Endothelial cell of hepatic sinusoid (primary cell): ENCODE measurements around the gene METRN.

Experiments
- in situ Hi-C: cut with HindIII; loops from 2 replicates; pipeline ENCODE4 v1.10.0; 2017; ENCODE audit warnings: low sequenced_read_pairs

METRN gene

DNA sequence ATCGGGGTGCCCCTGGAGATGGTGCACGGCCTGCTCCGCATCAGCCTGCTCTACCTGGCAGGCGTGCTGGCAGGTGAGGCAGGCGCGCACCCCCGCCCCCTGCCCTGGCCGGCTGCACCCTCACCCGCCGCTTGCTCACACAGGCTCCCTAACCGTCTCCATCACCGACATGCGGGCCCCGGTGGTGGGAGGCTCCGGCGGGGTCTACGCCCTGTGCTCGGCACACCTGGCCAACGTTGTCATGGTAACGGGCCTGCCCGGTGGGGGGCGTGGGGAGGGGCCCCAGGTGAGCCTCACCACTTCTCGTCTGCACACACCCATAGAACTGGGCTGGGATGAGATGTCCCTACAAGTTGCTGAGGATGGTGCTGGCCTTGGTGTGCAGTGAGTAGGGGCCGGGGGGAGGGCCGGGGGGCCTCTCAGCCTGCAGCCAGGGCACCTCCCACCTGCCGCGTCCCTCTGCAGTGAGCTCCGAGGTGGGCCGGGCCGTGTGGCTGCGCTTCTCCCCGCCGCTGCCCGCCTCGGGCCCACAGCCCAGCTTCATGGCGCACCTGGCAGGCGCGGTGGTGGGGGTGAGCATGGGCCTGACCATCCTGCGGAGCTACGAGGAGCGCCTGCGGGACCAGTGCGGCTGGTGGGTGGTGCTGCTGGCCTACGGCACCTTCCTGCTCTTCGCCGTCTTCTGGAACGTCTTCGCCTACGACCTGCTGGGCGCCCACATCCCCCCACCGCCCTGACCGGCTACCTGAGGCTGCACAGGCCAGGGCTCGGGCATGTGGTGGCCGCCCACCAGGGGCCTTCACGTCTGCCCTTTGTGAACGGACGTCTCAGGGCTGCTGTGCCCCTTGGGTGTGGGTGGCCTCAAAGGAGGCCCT, 37.4 kb upstream of the METRN start:
- in situ Hi-C loops = no loop called here

GRCh38 chr16:678209-678857, 36.6 kb upstream of the METRN start:
- in situ Hi-C loops = no loop called here

GRCh38 chr16:678858-679813, 35.8 kb upstream of the METRN start:
- in situ Hi-C loops = no loop called here

- in situ Hi-C loops = no loop called here
These were observed 34.9 kb upstream of the METRN start, which contains the start of gene STUB1 for GRCh38 chr16:679814-680624. TSS of gene STUB1 (plus strand) at chr16:680410. CDS start at chr16:680526, 116 bp downstream.

DNA sequence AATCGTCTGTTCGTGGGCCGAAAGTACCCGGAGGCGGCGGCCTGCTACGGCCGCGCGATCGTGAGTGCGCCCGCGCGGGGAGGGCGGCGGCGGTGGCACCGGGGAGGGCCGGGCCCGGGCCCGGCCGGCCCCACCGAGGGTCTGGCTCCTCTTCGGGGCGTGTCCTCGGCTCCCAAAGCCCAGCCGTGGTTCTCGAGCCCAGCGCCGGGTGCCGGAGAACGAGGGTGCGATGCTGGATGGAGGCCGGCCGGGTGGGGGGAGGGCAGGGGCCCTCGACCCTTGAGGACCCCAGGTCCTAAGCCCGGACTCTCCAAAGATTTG, 34.3 kb upstream of the METRN start:
- in situ Hi-C loops = no loop called here

DNA sequence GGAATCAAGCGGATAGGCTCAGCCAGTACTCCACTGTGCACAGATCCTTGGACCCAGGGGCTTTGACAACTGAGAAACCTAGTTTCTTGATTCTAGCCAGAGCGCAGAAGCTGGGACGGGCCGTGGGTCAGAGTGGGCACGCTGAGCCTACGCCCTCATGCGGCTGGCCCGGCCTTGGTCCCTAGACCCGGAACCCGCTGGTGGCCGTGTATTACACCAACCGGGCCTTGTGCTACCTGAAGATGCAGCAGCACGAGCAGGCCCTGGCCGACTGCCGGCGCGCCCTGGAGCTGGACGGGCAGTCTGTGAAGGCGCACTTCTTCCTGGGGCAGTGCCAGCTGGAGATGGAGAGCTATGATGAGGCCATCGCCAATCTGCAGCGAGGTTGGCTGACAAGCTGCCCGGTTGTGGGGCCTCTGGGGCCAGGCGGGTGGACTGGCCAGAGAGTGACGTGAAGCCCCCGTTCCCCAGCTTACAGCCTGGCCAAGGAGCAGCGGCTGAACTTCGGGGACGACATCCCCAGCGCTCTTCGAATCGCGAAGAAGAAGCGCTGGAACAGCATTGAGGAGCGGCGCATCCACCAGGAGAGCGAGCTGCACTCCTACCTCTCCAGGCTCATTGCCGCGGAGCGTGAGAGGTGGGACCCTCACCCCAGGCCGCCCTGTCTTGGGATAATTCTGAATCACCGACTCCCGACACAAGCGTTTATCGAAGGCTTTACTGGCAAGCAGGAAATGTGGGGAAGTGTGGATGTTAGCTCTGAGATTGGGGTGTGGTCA, 33.8 kb upstream of the METRN start:
- in situ Hi-C loops = no loop called here

- in situ Hi-C loops = no loop called here
These were observed 33.0 kb upstream of the METRN start for GRCh38 chr16:681746-682427.

DNA sequence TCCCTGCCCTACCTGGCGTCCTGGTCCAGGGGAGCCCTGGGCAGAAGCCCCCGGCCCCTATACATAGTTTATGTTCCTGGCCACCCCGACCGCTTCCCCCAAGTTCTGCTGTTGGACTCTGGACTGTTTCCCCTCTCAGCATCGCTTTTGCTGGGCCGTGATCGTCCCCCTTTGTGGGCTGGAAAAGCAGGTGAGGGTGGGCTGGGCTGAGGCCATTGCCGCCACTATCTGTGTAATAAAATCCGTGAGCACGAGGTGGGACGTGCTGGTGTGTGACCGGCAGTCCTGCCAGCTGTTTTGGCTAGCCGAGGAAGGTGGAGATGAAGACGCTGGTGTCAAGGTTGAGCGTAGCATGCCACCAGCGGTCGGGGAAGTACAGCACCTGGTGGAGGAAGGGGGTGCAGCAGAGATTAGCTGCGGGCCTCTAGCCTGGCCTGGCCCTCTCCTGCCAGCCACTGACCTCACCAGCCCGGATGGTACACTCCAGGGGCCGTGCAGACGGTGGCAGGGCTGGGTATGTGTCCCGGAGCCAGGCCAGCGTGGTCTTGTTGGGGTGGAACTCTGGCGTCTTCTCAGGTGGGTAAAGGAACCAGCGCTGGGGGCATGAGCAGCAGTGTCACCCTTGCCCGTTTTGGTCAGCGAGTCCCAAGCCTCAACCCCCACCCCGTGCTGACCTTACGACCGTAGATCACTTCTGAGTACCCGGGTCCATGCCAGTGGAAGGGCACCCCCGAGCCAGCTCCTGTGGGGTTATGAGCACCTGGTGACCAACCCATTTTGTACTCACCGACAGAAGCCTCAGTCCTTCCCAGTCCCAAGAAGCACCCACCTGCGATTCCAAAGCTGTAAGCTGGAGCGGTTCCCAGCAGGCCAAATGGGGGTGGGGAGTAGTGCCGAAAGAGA, 32.2 kb upstream of the METRN start:
- in situ Hi-C loops = no loop called here

- in situ Hi-C loops = no loop called here
These were observed 31.4 kb upstream of the METRN start for GRCh38 chr16:683396-684070.

DNA sequence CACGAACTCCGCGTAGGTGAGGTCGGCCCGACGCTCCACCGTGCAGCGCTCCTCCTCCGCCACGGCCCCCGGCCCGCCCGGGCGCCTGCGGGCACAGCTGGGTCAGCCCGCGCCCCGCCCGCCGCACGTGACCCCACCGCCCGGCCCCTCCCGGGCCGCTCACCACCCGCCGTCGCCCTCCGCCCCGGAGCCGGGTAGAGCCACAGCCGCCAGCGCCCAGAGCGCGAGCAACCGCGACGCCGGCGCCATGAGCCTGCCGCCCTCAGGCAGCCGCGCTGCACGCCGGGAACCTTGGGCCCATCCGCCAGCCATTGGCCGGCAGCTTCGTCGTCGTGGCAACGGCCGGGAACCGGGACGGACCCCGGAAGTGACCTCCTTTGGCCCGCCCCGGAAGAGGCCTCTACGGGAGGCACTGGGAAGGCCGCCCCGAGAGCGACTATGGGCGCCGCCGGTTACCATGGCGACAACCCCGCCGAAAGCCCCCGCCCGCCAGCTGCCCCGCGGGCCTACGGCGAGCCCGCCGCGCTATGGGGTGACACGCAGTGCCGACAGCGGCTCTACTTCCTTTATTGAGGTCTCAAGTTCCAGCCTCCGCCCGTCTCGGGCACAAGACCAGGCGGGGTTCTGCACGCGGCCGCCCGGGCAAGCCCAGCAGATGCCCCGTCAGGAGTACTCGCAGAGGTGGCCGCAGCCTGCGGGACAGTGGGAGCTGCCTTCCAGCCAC, 30.7 kb upstream of the METRN start, which contains the start of gene JMJD8:
Gene JMJD8, minus strand, starts transcription at position 264 of the 724 bp plus-strand sequence. Its CDS starts 15 bp downstream, at position 249.
- in situ Hi-C loops = no loop called here

- in situ Hi-C loops = no loop called here
These were observed 29.8 kb upstream of the METRN start for GRCh38 chr16:684961-685696.

DNA sequence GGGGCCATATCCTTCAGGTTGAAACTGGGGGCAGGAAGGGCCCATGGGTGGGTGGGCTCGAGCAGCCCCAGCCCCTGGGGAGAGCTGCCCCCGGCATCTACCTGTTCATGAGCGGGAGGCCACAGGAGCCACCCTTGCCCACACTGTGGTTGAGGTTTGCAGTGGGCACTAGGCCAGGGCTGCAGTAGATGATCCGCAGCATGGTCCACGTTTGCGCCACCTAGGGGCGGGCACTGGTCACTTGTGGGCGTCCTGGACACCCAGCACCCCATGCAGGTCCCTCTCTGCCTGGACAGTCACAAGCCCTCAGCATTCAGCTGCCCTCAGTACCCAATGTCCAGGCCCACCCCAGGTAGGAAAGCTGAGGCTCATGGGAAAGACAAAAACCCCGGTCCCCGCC, 29.0 kb upstream of the METRN start:
- in situ Hi-C loops = no loop called here

DNA sequence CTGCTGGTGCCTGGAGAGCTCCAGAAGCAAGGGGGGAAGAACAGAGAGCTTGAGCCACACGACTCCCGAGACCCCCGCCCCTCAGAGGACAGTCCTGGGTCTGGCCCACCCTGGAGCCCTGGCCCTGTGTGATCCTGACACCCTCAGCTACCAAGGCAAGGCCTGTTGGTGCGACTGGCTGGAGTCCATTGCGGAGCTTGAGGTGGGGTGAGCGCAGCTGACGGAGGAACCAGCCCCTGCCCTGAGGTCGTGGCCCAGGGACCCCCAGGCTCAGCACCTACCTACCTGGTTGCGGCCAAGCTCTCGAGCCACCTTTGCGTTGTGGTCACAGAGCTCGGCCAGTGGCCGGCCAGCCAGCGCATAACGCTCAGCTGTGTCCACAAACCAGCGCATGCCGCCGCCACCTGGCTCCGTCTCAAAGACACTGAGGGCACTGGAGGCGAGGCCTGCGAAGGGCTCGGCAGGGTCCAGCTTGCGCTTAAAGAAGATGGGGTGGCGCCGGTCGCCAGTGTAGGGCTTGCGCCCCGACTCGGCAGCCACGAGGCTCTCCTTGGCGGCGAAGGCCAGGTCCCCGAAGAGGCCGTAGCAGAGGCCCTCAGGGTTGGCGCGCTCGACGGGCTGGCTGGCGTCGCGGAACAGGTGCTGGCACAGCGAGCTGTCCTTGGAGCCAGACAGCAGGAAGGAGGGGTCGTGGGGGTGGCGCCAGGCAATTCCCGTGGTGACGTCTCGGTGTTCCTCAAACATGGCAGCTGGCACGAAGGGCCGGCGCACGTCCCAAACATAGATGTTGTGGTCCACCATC, 28.3 kb upstream of the METRN start:
- in situ Hi-C loops = no loop called here

DNA sequence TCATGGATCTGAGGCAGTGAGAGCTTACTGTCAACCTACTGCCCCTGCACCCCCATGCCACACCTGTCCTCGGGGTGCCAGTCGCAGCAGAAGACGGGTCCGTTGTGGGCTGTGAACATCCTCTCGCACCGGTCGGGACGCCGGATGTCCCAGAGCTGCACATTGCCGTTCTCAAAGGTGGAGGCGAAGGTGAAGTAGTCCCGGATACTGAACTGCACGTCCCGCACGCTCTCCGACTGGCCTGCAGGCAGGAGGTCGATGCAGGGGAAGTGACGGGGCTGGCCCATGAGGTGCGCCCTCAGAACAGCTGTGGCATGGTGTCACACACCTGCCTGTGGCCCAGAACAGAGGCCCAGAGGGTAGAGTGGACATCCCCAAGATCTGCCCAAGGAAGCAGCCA, 27.4 kb upstream of the METRN start:
- in situ Hi-C loops = no loop called here

DNA sequence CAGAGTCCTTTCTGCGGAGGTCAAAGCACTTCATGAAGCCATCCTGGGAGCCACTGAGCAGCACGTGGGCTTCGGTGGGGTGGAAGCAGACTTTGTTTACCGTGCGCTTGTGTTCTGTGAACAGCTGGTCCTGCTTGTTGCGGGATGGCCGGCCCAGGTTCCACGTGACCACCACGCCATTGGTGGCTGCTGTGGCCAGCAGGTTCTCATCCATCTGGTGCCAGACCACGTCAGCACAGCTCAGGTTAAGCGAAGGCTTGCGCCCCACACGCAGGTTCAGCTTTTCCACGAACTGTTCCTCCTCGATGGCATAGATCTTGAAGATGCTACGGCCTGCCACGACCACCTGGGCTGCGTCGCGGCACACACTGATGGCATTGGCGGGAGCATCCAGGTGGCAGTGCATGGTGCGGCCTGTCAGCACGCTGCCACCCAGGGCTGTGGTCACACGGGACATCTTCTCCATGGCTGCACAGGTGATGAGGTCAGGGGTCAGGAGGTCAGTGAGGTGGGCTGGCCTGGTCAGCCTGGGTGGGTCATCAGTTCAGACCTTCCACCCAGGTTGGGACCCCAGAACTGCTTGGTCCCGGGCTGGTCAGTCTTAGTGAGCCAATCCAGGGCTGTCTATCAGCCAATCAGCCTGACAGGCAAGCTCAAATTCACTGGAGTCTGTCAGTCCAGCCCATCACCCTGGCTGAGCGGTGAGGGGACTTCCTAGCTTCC, 25.6 kb upstream of the METRN start:
- in situ Hi-C loops = no loop called here
